Mammary epithelial cell (primary cell): Measurements from ENCODE around the gene PDZD4.

Experiments used
- EZH2 ChIP-seq: IDR thresholded peaks from 2 replicates; pipeline ENCODE4 v1.6.1; 2012; ENCODE audit warnings: low read length, inconsistent platforms, borderline replicate concordance
- TF ChIP-seq, protein P1 (sequence below), 2 donors: IDR thresholded peaks in 1 of 2; conservative IDR thresholded peaks in 1 of 2; 2 replicates each; pipeline ENCODE4 v1.5.1; 2011 to 2012; ENCODE audit warnings: inconsistent platforms in 2 of 2, low read length in 2 of 2, mild to moderate bottlenecking in 2 of 2, control low read depth in 1 of 2, low read depth in 1 of 2; ENCODE audit not compliant: insufficient read depth in 1 of 2; ENCODE audit errors: extremely low read depth in 1 of 2

DNA sequence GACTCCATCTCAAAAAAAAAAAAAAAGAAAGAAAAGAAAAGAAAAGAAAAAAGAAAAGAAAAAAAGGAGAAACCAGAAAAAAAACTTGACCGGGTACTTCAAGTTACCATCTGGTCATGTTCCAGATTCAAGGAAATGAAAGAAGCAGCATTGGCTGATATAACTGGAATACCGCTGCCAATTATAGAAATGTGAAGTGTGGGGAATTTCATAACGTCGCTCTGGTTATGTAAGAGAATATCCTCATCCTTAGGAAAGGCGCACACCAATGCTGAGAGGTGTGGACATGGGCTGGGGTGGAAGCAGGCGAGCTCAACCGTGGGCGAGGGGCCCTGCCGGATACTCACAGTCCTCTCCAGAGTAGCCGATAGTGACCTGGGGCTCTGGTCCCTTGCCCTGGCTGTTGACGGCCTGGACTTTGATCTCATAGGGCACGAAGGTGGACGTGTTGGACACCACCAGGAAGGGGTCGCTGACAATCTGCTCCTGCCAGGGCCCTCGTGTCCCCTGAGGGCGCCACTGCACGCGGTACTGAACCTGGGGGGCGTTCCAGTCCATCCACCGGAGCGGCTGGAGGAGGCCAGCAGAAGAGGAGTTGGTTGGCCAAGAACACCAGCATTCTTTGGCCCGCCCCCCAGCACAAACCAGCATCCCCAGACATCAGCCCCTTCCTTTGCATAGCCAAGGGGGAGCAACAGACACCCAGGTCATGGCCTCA, 36.1 kb upstream of the PDZD4 start:
- TF ChIP-seq, protein P1, sequence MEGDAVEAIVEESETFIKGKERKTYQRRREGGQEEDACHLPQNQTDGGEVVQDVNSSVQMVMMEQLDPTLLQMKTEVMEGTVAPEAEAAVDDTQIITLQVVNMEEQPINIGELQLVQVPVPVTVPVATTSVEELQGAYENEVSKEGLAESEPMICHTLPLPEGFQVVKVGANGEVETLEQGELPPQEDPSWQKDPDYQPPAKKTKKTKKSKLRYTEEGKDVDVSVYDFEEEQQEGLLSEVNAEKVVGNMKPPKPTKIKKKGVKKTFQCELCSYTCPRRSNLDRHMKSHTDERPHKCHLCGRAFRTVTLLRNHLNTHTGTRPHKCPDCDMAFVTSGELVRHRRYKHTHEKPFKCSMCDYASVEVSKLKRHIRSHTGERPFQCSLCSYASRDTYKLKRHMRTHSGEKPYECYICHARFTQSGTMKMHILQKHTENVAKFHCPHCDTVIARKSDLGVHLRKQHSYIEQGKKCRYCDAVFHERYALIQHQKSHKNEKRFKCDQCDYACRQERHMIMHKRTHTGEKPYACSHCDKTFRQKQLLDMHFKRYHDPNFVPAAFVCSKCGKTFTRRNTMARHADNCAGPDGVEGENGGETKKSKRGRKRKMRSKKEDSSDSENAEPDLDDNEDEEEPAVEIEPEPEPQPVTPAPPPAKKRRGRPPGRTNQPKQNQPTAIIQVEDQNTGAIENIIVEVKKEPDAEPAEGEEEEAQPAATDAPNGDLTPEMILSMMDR (conservative IDR thresholded peaks at IDR 0.05 in 1 of 2, IDR thresholded peaks at IDR 0.05 in 1 of 2; ENCODE audit: extremely low read depth in 1 of 2, insufficient read depth in 1 of 2, low read depth in 1 of 2, low read length in 2 of 2) = no peak
- no peak for TF ChIP-seq EZH2
